Measurements from ENCODE around the gene SLC25A23.

DNA sequence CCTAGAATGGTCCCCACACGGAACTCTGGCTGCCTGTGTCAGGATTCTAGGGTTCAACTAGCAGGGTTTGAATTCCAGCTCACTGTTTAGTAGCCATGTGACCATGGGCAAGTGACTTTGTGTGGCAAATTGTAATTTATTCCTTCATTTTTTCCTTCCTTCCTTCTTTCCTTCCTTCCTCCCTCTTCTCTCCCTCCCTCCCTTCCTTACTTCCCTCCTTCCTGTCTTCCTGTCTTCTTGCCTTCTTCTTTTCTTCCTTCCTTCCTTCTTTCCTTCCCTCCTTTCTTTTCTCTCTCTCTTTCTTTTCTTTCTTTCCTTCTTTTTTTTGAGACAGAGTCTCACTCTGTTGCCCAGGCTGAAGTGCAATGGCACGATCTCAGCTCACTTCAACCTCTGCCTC lies 30.5 kb upstream of the SLC25A23 start:
- TF ChIP-seq, protein P1, sequence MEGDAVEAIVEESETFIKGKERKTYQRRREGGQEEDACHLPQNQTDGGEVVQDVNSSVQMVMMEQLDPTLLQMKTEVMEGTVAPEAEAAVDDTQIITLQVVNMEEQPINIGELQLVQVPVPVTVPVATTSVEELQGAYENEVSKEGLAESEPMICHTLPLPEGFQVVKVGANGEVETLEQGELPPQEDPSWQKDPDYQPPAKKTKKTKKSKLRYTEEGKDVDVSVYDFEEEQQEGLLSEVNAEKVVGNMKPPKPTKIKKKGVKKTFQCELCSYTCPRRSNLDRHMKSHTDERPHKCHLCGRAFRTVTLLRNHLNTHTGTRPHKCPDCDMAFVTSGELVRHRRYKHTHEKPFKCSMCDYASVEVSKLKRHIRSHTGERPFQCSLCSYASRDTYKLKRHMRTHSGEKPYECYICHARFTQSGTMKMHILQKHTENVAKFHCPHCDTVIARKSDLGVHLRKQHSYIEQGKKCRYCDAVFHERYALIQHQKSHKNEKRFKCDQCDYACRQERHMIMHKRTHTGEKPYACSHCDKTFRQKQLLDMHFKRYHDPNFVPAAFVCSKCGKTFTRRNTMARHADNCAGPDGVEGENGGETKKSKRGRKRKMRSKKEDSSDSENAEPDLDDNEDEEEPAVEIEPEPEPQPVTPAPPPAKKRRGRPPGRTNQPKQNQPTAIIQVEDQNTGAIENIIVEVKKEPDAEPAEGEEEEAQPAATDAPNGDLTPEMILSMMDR (conservative IDR thresholded peaks at IDR 0.05): no peak
- TF ChIP-seq EZH2 (IDR thresholded peaks at IDR 0.05; ENCODE audit: low read depth): no peak
